ENCODE data around the gene EFCAB5.
"Not testable (repeated sequence)": the region's sequence is repeated elsewhere in the genome, so short reads cannot be mapped to it uniquely, and the experiment has no call there.

EFCAB5 gene

GRCh38 chr17:29941334-29941733 lies at the start of gene EFCAB5:
EFCAB5 (plus strand) TSS chr17:29941634; CDS start chr17:29941797, 163 bp downstream.
- no peak within 1 kb of the TSS for H3K4me3 Mint-ChIP-seq
- intact Hi-C loops (cut with micrococcal nuclease): no loop called here
- no peaks in the 10 kb centered on the region for H3K27me3 Mint-ChIP-seq
- H3K4me1 Mint-ChIP-seq (ENCODE audit: low read depth): no peaks in the 10 kb centered on the region
- H3K9me3 Mint-ChIP-seq: no peaks in the 10 kb centered on the region
- H3K36me3 Mint-ChIP-seq (ENCODE audit: low read depth): no peaks in the 10 kb centered on the region
- no peak within 1 kb of the TSS for H3K27ac Mint-ChIP-seq

GRCh38 chr17:29892201-29892600 lies 49.2 kb upstream of the EFCAB5 start:
- no peak overlapping the region for H3K27ac Mint-ChIP-seq
- peaks cover 13% of the 10 kb centered on the region for H3K4me1 Mint-ChIP-seq (ENCODE audit: low read depth)
- H3K27me3 Mint-ChIP-seq: no peaks in the 10 kb centered on the region
- intact Hi-C loops (cut with micrococcal nuclease): no loop called here
- no peaks in the 10 kb centered on the region for H3K36me3 Mint-ChIP-seq (ENCODE audit: low read depth)
- peaks cover 5% of the 10 kb centered on the region for H3K9me3 Mint-ChIP-seq
- H3K4me3 Mint-ChIP-seq: no peak overlapping the region

- H3K9me3 Mint-ChIP-seq: peaks cover 10% of the 10 kb centered on the region
- H3K27me3 Mint-ChIP-seq; H3K4me3 Mint-ChIP-seq; intact Hi-C loops (cut with micrococcal nuclease); H3K27ac Mint-ChIP-seq; H3K36me3 Mint-ChIP-seq (ENCODE audit: low read depth): not testable (repeated sequence)
- H3K4me1 Mint-ChIP-seq (ENCODE audit: low read depth): peaks cover 20% of the 10 kb centered on the region
These were observed 44.3 kb upstream of the EFCAB5 start for GRCh38 chr17:29897136-29897535.

GRCh38 chr17:29903471-29903870 lies 38.0 kb upstream of the EFCAB5 start:
- Mint-ChIP-seq H3K9me3 (peaks cover 16% of the 10 kb centered on the region), H3K36me3 (ENCODE audit: low read depth) (peaks cover 8% of the 10 kb centered on the region), H3K27me3 (no peaks in the 10 kb centered on the region), H3K27ac (no peak overlapping the region), H3K4me3 (no peak overlapping the region), H3K4me1 (ENCODE audit: low read depth) (peaks cover 21% of the 10 kb centered on the region)
- intact Hi-C loops (cut with micrococcal nuclease): no loop called here

GRCh38 chr17:29905086-29905878 lies 36.2 kb upstream of the EFCAB5 start:
- no peak overlapping the region for H3K27ac Mint-ChIP-seq
- H3K4me1 Mint-ChIP-seq (ENCODE audit: low read depth): peaks cover 21% of the 10 kb centered on the region
- H3K9me3 Mint-ChIP-seq: peaks cover 16% of the 10 kb centered on the region
- no peak overlapping the region for H3K4me3 Mint-ChIP-seq
- H3K27me3 Mint-ChIP-seq: no peaks in the 10 kb centered on the region
- H3K36me3 Mint-ChIP-seq (ENCODE audit: low read depth): peaks cover 8% of the 10 kb centered on the region
- intact Hi-C loops (cut with micrococcal nuclease): no loop called here

- Mint-ChIP-seq H3K27ac (no peak overlapping the region), H3K4me1 (ENCODE audit: low read depth) (peaks cover 21% of the 10 kb centered on the region), H3K36me3 (ENCODE audit: low read depth) (peaks cover 8% of the 10 kb centered on the region), H3K9me3 (peaks cover 16% of the 10 kb centered on the region), H3K4me3 (no peak overlapping the region), H3K27me3 (no peaks in the 10 kb centered on the region)
- intact Hi-C loops (cut with micrococcal nuclease): no loop called here
These were observed 35.6 kb upstream of the EFCAB5 start for GRCh38 chr17:29905879-29906167.

- H3K4me3 Mint-ChIP-seq: no peak overlapping the region
- H3K9me3 Mint-ChIP-seq: peaks cover 16% of the 10 kb centered on the region
- H3K27ac Mint-ChIP-seq: no peak overlapping the region
- peaks cover 8% of the 10 kb centered on the region for H3K36me3 Mint-ChIP-seq (ENCODE audit: low read depth)
- H3K27me3 Mint-ChIP-seq: no peaks in the 10 kb centered on the region
- intact Hi-C loops (cut with micrococcal nuclease): no loop called here
- H3K4me1 Mint-ChIP-seq (ENCODE audit: low read depth): peaks cover 14% of the 10 kb centered on the region
These were observed 34.5 kb upstream of the EFCAB5 start for GRCh38 chr17:29906969-29907368.

GRCh38 chr17:29909236-29910003 lies 32.0 kb upstream of the EFCAB5 start:
- Mint-ChIP-seq H3K4me1 (ENCODE audit: low read depth) (peaks cover 6% of the 10 kb centered on the region), H3K36me3 (ENCODE audit: low read depth) (peaks cover 8% of the 10 kb centered on the region), H3K27me3 (no peaks in the 10 kb centered on the region), H3K9me3 (peaks cover 16% of the 10 kb centered on the region), H3K27ac (no peak overlapping the region), H3K4me3 (no peak overlapping the region)
- intact Hi-C loops (cut with micrococcal nuclease): no loop called here

- H3K4me3 Mint-ChIP-seq: no peak overlapping the region
- no peaks in the 10 kb centered on the region for H3K36me3 Mint-ChIP-seq (ENCODE audit: low read depth)
- H3K27me3 Mint-ChIP-seq: no peaks in the 10 kb centered on the region
- no peaks in the 10 kb centered on the region for H3K4me1 Mint-ChIP-seq (ENCODE audit: low read depth)
- H3K27ac Mint-ChIP-seq: no peak overlapping the region
- no peaks in the 10 kb centered on the region for H3K9me3 Mint-ChIP-seq
- intact Hi-C loops (cut with micrococcal nuclease): no loop called here
These were observed 29.7 kb upstream of the EFCAB5 start for GRCh38 chr17:29911641-29912177.

GRCh38 chr17:29914819-29915537 lies 26.5 kb upstream of the EFCAB5 start:
- no peak overlapping the region for H3K27ac Mint-ChIP-seq
- no peak overlapping the region for H3K4me3 Mint-ChIP-seq
- intact Hi-C loops (cut with micrococcal nuclease): no loop called here
- no peaks in the 10 kb centered on the region for H3K36me3 Mint-ChIP-seq (ENCODE audit: low read depth)
- no peaks in the 10 kb centered on the region for H3K27me3 Mint-ChIP-seq
- peaks cover 16% of the 10 kb centered on the region for H3K4me1 Mint-ChIP-seq (ENCODE audit: low read depth)
- H3K9me3 Mint-ChIP-seq: no peaks in the 10 kb centered on the region

- Mint-ChIP-seq H3K4me3 (no peak overlapping the region), H3K36me3 (ENCODE audit: low read depth) (no peaks in the 10 kb centered on the region), H3K27me3 (no peaks in the 10 kb centered on the region), H3K9me3 (no peaks in the 10 kb centered on the region), H3K4me1 (ENCODE audit: low read depth) (peaks cover 16% of the 10 kb centered on the region), H3K27ac (no peak overlapping the region)
- intact Hi-C loops (cut with micrococcal nuclease): no loop called here
These were observed 23.4 kb upstream of the EFCAB5 start for GRCh38 chr17:29918016-29918415.

GRCh38 chr17:29918922-29919856 lies 22.2 kb upstream of the EFCAB5 start:
- Mint-ChIP-seq H3K4me1 (ENCODE audit: low read depth) (peaks cover 16% of the 10 kb centered on the region), H3K27me3 (no peaks in the 10 kb centered on the region), H3K9me3 (no peaks in the 10 kb centered on the region), H3K36me3 (ENCODE audit: low read depth) (peaks cover 5% of the 10 kb centered on the region), H3K27ac (peak overlapping the region; percentile 27), H3K4me3 (no peak overlapping the region)
- intact Hi-C loops (cut with micrococcal nuclease): no loop called here

GRCh38 chr17:29924786-29925185 lies 16.6 kb upstream of the EFCAB5 start:
- Mint-ChIP-seq H3K36me3 (ENCODE audit: low read depth) (peaks cover 14% of the 10 kb centered on the region), H3K27me3 (no peaks in the 10 kb centered on the region), H3K27ac (no peak overlapping the region), H3K4me3 (no peak overlapping the region), H3K9me3 (no peaks in the 10 kb centered on the region), H3K4me1 (ENCODE audit: low read depth) (peaks cover 21% of the 10 kb centered on the region)
- intact Hi-C loops (cut with micrococcal nuclease): loop anchor here (5.0 kb wide), 1 partner anchor 57 kb away; no protein-coding TSS in a partner anchor
